Nucleus accumbens (tissue), 56 donors: ENCODE results near the gene PON1.

ENCODE experiments used
- DNase-seq, 56 donors: peaks; one replicate each; lab custom pipeline; 2025; lab: John Stamatoyannopoulos, UW

PON1 gene

DNA sequence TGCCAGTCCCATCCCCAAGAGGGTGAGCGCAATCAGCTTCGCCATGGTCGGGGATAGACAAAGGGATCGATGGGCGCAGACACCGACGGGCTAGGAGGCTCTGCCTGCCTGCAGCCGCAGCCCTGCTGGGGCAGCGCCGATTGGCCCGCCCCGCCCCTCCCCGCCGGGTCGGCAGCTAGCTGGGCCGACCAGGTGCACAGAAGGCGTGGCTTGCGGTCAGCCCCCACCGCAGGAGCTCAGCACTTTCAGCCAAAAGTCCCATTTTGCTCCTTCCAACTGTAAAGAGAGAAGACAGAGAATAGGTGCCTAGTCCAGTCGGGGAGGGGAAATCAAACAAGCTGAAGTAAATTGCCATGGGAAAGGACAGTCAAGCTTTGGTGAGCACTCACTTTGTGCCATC is at the start of gene PON1:
PON1 (minus strand) TSS at position 102 of the 400 bp plus-strand sequence; CDS start at position 45, 57 bp downstream.
- DNase-seq: no peak

GRCh38 chr7:95373323-95373722 is 49.0 kb upstream of the PON1 start:
- no peak for DNase-seq

GRCh38 chr7:95368235-95368634 is 43.9 kb upstream of the PON1 start:
- no peak for DNase-seq

DNA sequence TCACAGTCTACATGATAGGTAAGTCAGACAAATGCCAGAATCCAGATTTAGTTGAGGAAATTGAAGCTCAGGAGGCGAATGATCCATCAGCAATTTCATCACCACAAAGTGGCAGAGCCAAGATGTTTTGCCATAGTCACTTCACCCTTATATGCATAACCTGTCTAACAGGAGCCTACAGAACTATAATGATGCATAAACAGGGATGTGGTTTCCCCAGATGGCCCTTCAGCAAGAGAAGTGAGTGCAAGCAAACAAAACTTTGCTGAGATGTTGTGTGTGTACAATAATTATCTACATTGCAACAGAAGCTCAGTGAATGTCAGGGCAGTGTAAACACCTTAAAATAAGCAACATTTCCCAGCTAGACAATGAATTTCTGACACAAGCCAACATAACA is 43.3 kb upstream of the PON1 start:
- DNase-seq: no peak

DNA sequence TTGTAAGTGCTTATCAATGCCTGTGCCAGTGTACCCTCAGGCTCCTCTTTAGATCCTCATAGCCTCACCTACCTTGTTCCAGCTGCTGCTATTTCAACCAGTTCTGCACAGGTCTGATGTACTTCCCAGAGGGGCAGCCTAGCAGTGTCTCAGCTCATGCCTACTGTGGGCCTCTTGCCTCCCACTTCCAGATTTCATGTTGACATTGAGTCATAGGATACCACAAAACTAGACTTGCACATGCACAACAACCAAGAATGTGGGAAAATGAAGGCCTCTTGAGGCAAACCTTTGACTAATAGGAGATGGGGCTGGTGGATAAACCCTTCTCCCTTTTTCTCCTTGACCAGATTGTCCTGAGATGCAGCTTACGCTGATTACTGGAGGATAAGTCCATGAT is 40.8 kb upstream of the PON1 start:
- DNase-seq: no peak

DNA sequence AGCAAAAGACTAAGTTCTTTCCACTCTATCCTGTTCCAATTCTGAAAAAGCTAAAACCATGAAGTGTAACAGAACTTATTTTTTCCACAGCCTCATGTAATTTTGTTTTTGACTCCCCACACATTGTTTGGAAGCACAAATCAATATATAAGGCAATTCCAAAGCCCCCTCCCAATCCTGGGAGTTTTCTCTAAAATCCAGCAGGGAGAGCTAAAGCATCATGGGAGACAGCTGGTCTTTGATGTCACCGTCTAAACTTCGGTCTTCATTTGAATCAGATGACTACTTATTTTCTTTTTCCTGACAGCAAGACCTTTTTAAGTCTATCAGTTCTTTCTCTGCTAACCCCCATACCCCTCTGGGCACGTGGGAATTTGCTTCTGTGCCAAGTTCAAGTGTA is 33.3 kb upstream of the PON1 start:
- no peak for DNase-seq

- no peak for DNase-seq
Observed at GRCh38 chr7:95342642-95343307, 18.4 kb upstream of the PON1 start.

DNA sequence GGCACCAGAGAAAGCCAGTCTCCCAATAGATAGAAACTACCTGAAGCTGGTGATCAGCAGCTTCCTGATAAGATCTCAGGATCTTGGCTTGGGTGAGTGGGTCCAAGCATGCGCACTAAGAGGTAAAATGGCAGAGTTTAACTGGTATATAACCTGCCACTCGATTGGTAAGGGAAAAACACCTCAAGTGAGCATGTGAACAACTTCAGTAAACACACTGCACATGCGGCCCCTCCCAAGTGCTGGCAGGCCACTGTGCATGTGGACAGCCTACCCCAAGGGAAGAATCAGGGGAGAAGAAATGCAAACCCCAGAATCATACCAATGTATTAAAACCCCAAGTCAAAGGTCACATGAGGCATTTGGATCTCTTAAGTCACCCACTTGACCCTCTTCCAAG is 17.7 kb upstream of the PON1 start:
- DNase-seq: no peak

DNA sequence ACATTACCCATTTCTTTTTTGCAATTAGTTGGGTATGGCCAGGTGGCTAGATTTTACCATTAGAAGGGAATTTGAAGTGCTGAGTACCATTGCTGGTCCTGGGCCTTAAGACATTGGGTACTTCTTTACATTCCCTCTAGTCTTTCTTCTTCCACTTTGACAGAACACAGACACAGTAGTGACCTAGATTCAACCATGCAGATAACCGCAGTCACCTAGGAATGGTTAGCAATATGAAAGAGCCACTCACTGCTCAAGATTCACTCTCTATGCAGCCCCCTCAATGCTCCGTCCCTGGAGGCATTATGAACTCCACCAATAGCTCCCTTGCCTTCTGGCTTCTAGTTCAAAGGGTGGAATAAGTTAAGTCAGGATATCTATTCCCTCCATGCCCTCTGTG is 16.2 kb upstream of the PON1 start:
- no peak for DNase-seq

GRCh38 chr7:95338832-95339231 is 14.5 kb upstream of the PON1 start:
- no peak for DNase-seq

DNA sequence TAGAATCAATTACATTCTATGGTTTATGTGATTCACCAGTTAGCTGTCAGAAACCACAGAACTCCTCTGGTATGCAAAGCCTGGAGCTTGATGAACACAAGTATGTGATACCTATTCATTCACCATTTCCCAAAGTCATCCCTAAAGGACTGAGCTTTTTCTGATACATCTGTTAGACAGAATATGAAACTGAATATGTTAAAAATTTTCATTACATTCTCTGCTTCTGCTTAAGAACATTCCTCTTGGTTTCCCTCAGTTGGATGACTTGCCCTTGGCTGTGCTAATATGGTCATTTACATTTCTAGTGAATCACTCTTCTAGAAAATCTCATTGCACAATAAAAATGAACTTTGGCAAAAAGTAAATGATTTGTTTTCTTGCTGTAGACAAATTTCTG is 10.8 kb upstream of the PON1 start:
- DNase-seq: no peak

DNA sequence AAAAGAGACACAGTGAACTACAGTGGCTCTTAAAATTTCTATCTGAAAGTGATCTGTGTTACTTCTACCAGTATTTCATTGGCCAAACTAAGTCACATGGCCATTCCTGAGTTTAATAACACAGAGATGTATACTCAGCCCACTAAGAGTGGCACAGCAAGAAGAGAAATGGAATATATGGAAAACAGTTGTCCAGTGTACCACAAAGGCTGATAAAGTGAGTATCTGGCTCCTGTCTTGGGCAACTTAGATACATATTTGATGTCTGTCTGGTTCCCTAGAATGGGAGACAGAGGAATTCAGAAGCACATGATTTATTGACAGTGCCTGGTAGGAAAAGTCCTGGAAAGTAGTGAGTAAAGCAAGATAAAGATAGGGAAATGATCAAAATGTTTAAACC is 10.1 kb upstream of the PON1 start:
- DNase-seq: no peak

DNA sequence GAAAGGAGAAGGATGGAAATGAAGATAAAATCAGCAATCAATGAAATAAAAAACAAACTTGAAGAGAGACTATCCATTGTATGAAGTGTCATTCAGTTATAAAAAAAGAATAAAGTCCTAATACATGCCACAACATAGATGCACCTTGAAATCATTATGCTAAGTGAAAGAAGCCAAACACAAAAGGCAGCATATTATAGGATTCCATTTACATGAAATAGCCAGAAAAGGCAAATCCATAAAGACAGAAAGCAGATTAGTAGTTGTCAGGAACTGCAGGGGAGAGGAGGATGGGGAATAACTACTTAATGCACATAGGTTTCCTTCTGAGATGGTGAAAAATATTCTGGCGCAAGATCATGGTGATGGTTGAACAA is 6.6 kb upstream of the PON1 start:
- no peak for DNase-seq

DNA sequence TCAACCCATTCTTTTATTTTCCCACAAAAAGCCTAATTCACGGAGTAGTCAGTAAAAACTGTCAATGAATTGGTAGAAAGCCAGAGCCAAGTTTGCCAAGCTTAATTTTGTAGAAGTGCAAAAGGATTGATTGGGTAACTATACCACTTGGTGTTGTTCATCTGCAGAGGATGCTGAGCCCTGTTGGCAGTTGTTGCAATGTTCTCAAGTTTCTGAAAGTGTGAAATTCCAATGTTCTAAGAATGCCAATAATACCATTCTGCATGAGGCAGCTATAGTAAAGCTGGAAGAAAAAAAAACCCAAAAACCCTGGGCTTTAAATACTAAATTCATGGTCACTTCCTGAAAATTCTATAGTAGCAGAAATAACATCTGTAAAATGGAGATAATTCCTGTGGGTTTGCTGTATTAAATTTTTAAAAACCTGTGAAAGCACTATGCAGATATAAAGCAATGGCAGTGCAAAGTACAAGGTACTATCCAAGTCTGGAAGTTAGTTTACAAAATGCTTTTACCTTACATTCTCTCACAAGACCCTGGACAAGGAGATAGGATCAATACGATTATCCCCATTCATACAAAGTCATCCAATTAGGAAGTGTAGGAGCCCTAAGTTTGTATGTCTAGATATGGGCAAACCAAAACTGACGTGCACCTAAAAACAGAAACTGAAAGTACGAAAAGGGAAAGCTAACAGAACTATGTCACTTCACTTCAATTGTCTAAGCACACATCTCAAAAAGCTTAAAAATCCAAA is 6.0 kb upstream of the PON1 start:
- DNase-seq: no peak

DNA sequence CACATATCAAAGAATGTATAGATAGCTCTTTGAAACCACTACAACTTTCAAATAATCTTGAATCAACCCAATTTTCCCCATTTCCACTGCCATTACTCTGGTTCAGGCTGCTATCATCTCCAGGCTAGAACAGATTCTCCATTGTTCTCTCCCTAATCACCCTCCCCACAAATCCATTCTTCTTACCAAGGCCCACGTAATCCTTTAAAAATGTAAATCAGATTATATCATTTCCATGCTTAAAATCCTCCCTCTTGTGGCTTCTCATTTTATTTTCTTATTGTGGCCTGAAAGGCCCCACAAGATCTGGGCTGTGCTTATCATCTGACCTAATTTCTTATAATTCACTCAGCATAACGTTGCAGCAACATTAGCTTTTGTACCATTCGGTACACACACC is 3.0 kb upstream of the PON1 start:
- DNase-seq: no peak

- DNase-seq: no peak
Observed at GRCh38 chr7:95323410-95324129, 762 bp downstream of the PON1 start.

DNA sequence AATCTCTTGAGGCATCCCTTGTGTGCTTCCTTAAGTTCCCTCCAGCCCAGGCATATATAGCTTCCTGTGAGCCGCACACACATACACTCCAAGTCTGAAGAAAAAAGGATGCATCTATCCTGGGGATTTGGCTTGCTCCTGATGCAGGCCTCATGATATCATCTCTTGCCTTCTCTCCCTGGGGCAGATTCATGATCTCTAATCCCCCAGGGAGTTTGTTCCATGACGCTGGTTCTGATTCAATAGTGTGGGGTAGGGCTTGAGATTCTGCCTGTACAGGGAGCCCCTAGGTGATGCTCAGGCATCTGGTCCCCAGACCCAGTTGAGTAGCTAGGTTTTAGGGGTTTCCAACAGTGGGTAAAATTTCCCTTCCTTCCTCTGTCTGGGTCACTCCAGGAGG is 1.5 kb downstream of the PON1 start:
- DNase-seq: no peak

GRCh38 chr7:95322396-95322795 is 1.9 kb downstream of the PON1 start:
- no peak for DNase-seq

DNA sequence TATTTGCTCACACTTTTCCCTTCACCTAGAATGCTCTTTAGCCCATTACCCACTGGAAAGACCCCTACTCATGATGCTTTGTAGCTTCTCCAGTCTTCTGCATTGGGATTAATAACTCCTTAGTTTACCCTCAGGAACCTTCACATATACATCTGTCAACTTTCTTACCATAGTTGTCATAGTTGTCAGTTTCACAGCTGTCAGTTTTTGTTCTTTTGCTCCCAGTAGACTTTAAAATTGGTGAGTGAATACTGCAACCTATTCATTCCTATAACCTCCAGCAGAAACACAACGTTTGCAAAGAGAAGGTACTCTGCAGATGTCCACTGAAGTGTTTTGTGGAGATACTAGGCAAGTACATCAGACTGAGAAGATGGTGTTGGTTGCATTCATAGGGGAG is 2.6 kb downstream of the PON1 start:
- DNase-seq: no peak

- no peak for DNase-seq
Observed at GRCh38 chr7:95320651-95321050, 3.7 kb downstream of the PON1 start.

GRCh38 chr7:95319570-95319969 is 4.8 kb downstream of the PON1 start:
- no peak for DNase-seq
